PFSK-1 (cell line): ENCODE results near the gene GOT2.

Experiments
- POLR2AphosphoS5 ChIP-seq: IDR thresholded peaks from 2 replicates; pipeline ENCODE4 v1.6.1; 2012; ENCODE audit warnings: low read depth, mild to moderate bottlenecking, control low read depth, low read length, moderate library complexity
- REST ChIP-seq, 2 experiments: IDR thresholded peaks; 2 replicates each; pipeline versions ENCODE4 v1.6.1 to v1.8.0; 2011 to 2012; ENCODE audit warnings: low read depth in 2 of 2, low read length in 2 of 2, control low read depth in 1 of 2, inconsistent platforms in 1 of 2, mild to moderate bottlenecking in 1 of 2, moderate library complexity in 1 of 2; ENCODE audit not compliant: insufficient read depth in 1 of 2
- SIN3A ChIP-seq: IDR thresholded peaks from 2 replicates; pipeline ENCODE4 v1.6.1; 2012; ENCODE audit warnings: mild to moderate bottlenecking, low read length, moderate library complexity, borderline replicate concordance; ENCODE audit not compliant: insufficient read depth

- no peak for TF ChIP-seq REST (IDR thresholded peaks at IDR 0.05; ENCODE audit: insufficient read depth in 1 of 2, low read depth in 2 of 2, low read length in 2 of 2)
- TF ChIP-seq POLR2AphosphoS5 = no peak
- TF ChIP-seq SIN3A = no peak
These were observed 10.4 kb upstream of the GOT2 start for GRCh38 chr16:58744497-58744896.
